GM12892 (cell line): ENCODE data around the gene IGF1R.

ENCODE experiments used
- POLR2A ChIP-seq: IDR thresholded peaks from 2 replicates; pipeline ENCODE4 v1.6.1; 2011; ENCODE audit warnings: low read depth, low read length, control low read depth
- POLR2AphosphoS5 ChIP-seq: IDR thresholded peaks from 2 replicates; pipeline ENCODE4 v1.6.1; 2011; ENCODE audit warnings: low read depth, low read length, control low read depth
- TAF1 ChIP-seq: IDR thresholded peaks from 2 replicates; pipeline ENCODE4 v1.6.1; 2011; ENCODE audit warnings: low read depth, mild to moderate bottlenecking, control low read depth, low read length, borderline replicate concordance

DNA sequence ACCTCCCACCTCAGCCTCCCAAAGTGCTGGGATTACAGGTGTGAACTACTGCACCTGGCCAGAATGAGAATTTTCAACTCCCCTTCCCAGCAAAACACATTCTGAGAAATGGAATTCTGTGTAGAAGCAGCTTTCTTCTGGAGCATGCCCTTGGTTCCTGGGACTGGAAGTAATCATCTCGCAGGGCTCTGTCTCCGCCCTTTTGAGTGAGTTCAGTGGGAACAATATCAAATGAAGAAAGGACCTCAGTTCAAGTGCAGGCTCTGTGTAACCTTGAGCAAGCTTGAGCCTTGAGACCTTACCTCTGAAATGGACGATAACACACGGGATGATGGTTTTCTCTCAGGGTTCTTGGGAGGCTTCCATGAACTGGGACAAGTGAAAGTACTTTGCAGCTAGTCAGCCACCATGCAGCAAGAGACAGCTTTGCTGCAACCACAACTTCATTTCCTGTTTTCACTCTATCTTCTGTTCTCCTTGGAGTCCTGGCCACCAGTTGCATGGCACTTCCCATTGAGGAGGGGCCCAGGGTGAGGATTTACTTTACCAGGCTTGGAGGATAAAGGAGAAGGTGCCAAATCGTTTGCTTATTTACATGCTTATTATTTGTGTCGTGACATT lies 35.7 kb upstream of the IGF1R start:
- TF ChIP-seq TAF1, result no peak
- no peak for TF ChIP-seq POLR2A
- TF ChIP-seq POLR2AphosphoS5, result no peak
